ENCODE results near the gene C19orf67. TPM values are rescaled to one million over a fixed set of nuclear protein-coding genes. Genes with fewer than 3 reads are reported as not detected.

Gene C19orf67
- total RNA-seq, 1 experiment from 2014 or later: not detected

GRCh38 chr19:14081797-14082674, 3.5 kb downstream of the C19orf67 start:
- intact Hi-C loops (cut with micrococcal nuclease): no loop called here

GRCh38 chr19:14080887-14081796, 4.4 kb downstream of the C19orf67 start:
- H3K9me3 ChIP-seq (ENCODE audit: control insufficient read depth in 1 of 2, insufficient read depth in 1 of 2, low read depth in 1 of 2, low read length in 2 of 2): no peaks in the 10 kb centered on the region
- TF ChIP-seq REST (IDR thresholded peaks at IDR 0.05; ENCODE audit: low read depth): no peak
- TF ChIP-seq EGR1 (IDR thresholded peaks at IDR 0.05; ENCODE audit: low read depth): peak; percentile 90
- TF ChIP-seq ZFX (IDR thresholded peaks at IDR 0.05): 0 out of 2 replicates have a peak, but pooled peaks have one; percentile 15
- TF ChIP-seq ELF1 (IDR thresholded peaks at IDR 0.05; ENCODE audit: borderline replicate concordance, low read depth): no peak; the same call in 1 of the 2 replicates
- peak; percentile 93 for TF ChIP-seq SP1 (IDR thresholded peaks at IDR 0.05; ENCODE audit: low read depth)
- TF ChIP-seq ZBTB33 (IDR thresholded peaks at IDR 0.05; ENCODE audit: extremely low read depth, insufficient replicate concordance, low read length): no peak
- peak; percentile 77 for TF ChIP-seq POLR2AphosphoS5 (IDR thresholded peaks at IDR 0.05; ENCODE audit: low read depth, low read length)

More at GRCh38 chr19:14081797-14082674, 3.5 kb downstream of the C19orf67 start:
- ChIA-PET RAD21 (ENCODE audit: low non-redundant PET in 1 of 2, low total read pairs in 2 of 2, uncharacterized antibody in 2 of 2, unreplicated experiment in 2 of 2) (no interaction called here), CTCF (interaction anchor here (1.3 to 1.6 kb wide), 2 partner anchors 50 to 55 kb away, joined by 3 to 5 read pairs; partner anchors contain the start of gene IL27RA), POLR2A (interaction anchor here (0.6 kb wide), 1 partner anchor 29 kb away, joined by 3 read pairs; no protein-coding TSS in a partner anchor)
- Histone ChIP-seq H3K79me2 (ENCODE audit: insufficient read depth, low read length) (no peaks in the 10 kb centered on the region), H3K27me3 (ENCODE audit: insufficient read depth, low read length) (no peaks in the 10 kb centered on the region), H2AFZ (ENCODE audit: low read depth, low read length, poor library complexity, severe bottlenecking) (no peak overlapping the region), H3K27ac (ENCODE audit: low read depth, low read length) (peak overlapping the region; percentile 53; the same call in 1 of the 2 replicates), H3K4me1 (ENCODE audit: control insufficient read depth in 1 of 2, insufficient read depth in 2 of 2, low read length in 2 of 2) (peaks cover 5 to 16% of the 10 kb centered on the region in 2 experiments; a peak in 2 of 4 replicates), H3K9me3 (ENCODE audit: control insufficient read depth in 1 of 2, insufficient read depth in 1 of 2, low read depth in 1 of 2, low read length in 2 of 2) (no peaks in the 10 kb centered on the region), H4K20me1 (ENCODE audit: insufficient read depth) (no peaks in the 10 kb centered on the region), H3K9me2 (ENCODE audit: insufficient read depth) (no peaks in the 10 kb centered on the region), H3K4me3 (replicated peaks in 1 of 2; ENCODE audit: low read depth in 1 of 2, low read length in 2 of 2) (peak overlapping the region; percentile 49 to 80), H3K9ac (ENCODE audit: low read length) (peak overlapping the region; percentile 60), H3K36me3 (ENCODE audit: control insufficient read depth in 1 of 2, insufficient read depth in 2 of 2, low read length in 2 of 2) (no peaks in the 10 kb centered on the region), H3K4me2 (ENCODE audit: low read length) (peak overlapping the region; percentile 88)
- no peak for ATAC-seq
- no peak for DNase-seq (ENCODE audit: low read depth, low spot score)
- TSS peak; percentile 67 for BruUV-seq (replicated peaks)
- TF ChIP-seq FOSL1 (IDR thresholded peaks at IDR 0.05; ENCODE audit: low read depth): no peak
- no peak for TF ChIP-seq SIN3A (IDR thresholded peaks at IDR 0.05; ENCODE audit: low read depth)
- TF ChIP-seq ZNF274 (IDR thresholded peaks at IDR 0.05; ENCODE audit: low read depth, low read length): no peak
- TF ChIP-seq EZH2 (IDR thresholded peaks at IDR 0.05): no peak
- no peak for TF ChIP-seq TCF7L2 (IDR thresholded peaks at IDR 0.05; ENCODE audit: borderline replicate concordance, extremely low read depth, insufficient read depth, insufficient read length)

More at GRCh38 chr19:14080887-14081796, 4.4 kb downstream of the C19orf67 start:
- ChIA-PET POLR2A (interaction anchor here (0.6 to 1.3 kb wide), 2 partner anchors 8 to 28 kb away, joined by 3 to 4 read pairs; no protein-coding TSS in a partner anchor), CTCF (interaction anchor here (1.3 to 1.6 kb wide), 2 partner anchors 49 to 56 kb away, joined by 3 to 5 read pairs; partner anchors contain the start of gene IL27RA), RAD21 (ENCODE audit: low non-redundant PET in 1 of 2, low total read pairs in 2 of 2, uncharacterized antibody in 2 of 2, unreplicated experiment in 2 of 2) (no interaction called here)
- H3K27me3 ChIP-seq (ENCODE audit: insufficient read depth, low read length): no peaks in the 10 kb centered on the region
- H3K4me2 ChIP-seq (ENCODE audit: low read length): peak overlapping the region; percentile 88
- intact Hi-C loops (cut with micrococcal nuclease): no loop called here
- DNase-seq (ENCODE audit: low read depth, low spot score) (peak; percentile 99), ATAC-seq (peak; percentile 95)
- BruUV-seq (replicated peaks): TSS peak; percentile 92
- H3K9ac ChIP-seq (ENCODE audit: low read length): peak overlapping the region; percentile 77
- peak overlapping the region; percentile 49 to 80 for H3K4me3 ChIP-seq (replicated peaks in 1 of 2; ENCODE audit: low read depth in 1 of 2, low read length in 2 of 2)
- H4K20me1 ChIP-seq (ENCODE audit: insufficient read depth): no peaks in the 10 kb centered on the region
- H3K4me1 ChIP-seq (ENCODE audit: control insufficient read depth in 1 of 2, insufficient read depth in 2 of 2, low read length in 2 of 2): peaks cover 5 to 20% of the 10 kb centered on the region in 2 experiments; a peak in 2 of 4 replicates
- peak overlapping the region; percentile 28 for H2AFZ ChIP-seq (ENCODE audit: low read depth, low read length, poor library complexity, severe bottlenecking)
- no peaks in the 10 kb centered on the region for H3K36me3 ChIP-seq (ENCODE audit: control insufficient read depth in 1 of 2, insufficient read depth in 2 of 2, low read length in 2 of 2)
- H3K27ac ChIP-seq (ENCODE audit: low read depth, low read length): peak overlapping the region; percentile 59
- no peaks in the 10 kb centered on the region for H3K9me2 ChIP-seq (ENCODE audit: insufficient read depth)
- no peaks in the 10 kb centered on the region for H3K79me2 ChIP-seq (ENCODE audit: insufficient read depth, low read length)
